ENCODE data around the gene PLEKHM3. TPM values are rescaled to one million over a fixed set of nuclear protein-coding genes. Genes with fewer than 3 reads are reported as not detected.
"Not testable (repeated sequence)": the region's sequence is repeated elsewhere in the genome, so short reads cannot be mapped to it uniquely, and the experiment has no call there.

Gene PLEKHM3
- total and polyA plus RNA-seq, 12 donors: 9.5 to 39.6 (median 21.7) TPM

DNA sequence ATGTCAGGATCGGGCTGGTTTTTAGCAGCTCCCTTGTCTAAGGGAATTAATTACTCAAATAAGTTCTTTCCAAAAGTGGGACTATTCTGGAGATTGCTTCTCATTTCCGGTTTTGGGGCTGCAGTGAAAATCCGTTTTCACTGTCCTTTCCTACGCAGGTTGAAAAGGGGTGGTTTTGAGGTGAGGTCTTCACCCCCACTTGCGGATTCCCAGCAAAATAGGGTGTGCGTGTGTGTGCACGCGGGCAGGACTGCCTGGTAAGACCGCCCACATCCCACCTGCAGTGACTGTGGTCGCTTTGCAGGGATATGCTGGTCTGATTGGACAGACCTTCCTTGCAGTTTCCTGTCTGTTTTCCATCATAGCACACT is 472 bp upstream of the PLEKHM3 start:
- Histone ChIP-seq H3K27ac (peak overlapping the region in 4 of 5 donors; percentile 71 to 79 (median 76)), H3K27me3 (no peaks in the 10 kb centered on the region), H3K9me3 (replicated peaks in 1 of 3) (no peaks in the 10 kb centered on the region), H3K4me1 (replicated peaks in 1 of 2) (peaks cover 5 to 16% of the 10 kb centered on the region in 2 donors), H3K4me3 (peak overlapping the region in 2 of 4 donors; percentile 75 to 96), H3K36me3 (replicated peaks in 1 of 2) (no peaks in the 10 kb centered on the region)
- 55 to 79% (median 63%) methylated on average over 8 to 10 of the region's 10 CpGs for WGBS, 4 donors
- intact Hi-C loops (cut with DNase I): no loop called here
- DNase-seq: no peak
- TF ChIP-seq POLR2A (IDR thresholded peaks at IDR 0.05): no peak
- TF ChIP-seq, protein P1, sequence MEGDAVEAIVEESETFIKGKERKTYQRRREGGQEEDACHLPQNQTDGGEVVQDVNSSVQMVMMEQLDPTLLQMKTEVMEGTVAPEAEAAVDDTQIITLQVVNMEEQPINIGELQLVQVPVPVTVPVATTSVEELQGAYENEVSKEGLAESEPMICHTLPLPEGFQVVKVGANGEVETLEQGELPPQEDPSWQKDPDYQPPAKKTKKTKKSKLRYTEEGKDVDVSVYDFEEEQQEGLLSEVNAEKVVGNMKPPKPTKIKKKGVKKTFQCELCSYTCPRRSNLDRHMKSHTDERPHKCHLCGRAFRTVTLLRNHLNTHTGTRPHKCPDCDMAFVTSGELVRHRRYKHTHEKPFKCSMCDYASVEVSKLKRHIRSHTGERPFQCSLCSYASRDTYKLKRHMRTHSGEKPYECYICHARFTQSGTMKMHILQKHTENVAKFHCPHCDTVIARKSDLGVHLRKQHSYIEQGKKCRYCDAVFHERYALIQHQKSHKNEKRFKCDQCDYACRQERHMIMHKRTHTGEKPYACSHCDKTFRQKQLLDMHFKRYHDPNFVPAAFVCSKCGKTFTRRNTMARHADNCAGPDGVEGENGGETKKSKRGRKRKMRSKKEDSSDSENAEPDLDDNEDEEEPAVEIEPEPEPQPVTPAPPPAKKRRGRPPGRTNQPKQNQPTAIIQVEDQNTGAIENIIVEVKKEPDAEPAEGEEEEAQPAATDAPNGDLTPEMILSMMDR (IDR thresholded peaks at IDR 0.05): no peak

DNA sequence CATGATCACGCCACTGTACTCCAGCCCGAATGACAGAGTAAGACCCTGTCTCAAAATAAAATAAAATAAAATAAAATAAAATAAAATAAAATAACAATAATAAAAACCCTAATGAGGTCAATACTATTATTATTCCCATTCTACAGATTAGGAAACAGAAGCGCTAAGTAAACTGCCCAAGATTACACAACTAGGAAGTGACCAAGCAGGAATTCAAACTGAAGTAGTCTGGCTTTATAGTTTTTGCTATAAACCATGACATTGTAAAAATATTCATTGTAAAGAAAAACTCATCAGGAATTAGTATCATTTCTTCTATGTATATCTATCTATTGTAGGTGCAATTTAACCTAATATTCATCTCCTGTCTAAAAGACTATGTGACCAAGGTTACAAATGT is 1.2 kb downstream of the PLEKHM3 start:
- intact Hi-C loops (cut with DNase I): no loop called here
- WGBS, 4 donors: 90 to 95% (median 92%) methylated on average over 3 of the region's 3 CpGs
- Histone ChIP-seq H3K9me3 (replicated peaks in 1 of 3) (no peaks in the 10 kb centered on the region), H3K27ac (no peak overlapping the region), H3K36me3 (replicated peaks in 1 of 2) (peaks cover 0 to 4% of the 10 kb centered on the region in 2 donors), H3K4me1 (replicated peaks in 1 of 2) (peaks cover 5 to 16% of the 10 kb centered on the region in 2 donors), H3K27me3 (no peaks in the 10 kb centered on the region), H3K4me3 (peak overlapping the region in 1 of 4 donors; percentile 75)
- no peak for DNase-seq
- no peak for TF ChIP-seq POLR2A (IDR thresholded peaks at IDR 0.05)
- TF ChIP-seq, protein P1 (IDR thresholded peaks at IDR 0.05): no peak

DNA sequence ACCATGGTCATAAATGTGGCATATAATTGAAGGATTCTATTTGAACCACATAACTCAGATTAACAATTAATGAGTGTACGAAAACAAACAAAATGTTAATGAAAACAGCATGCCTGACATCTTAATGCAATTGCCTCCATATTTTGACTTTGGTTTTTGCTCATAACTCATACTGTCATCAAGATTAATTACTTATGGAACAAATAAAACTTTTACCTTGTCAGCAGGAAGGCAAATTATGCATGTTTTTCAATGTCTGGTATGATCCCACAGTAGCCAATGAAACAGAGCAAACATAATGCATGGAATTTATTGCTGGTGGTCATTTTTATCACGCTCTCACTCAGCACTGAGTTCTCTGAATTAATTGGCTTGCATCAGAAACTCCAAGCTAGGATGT is 5.1 kb downstream of the PLEKHM3 start:
- intact Hi-C loops (cut with DNase I): no loop called here

DNA sequence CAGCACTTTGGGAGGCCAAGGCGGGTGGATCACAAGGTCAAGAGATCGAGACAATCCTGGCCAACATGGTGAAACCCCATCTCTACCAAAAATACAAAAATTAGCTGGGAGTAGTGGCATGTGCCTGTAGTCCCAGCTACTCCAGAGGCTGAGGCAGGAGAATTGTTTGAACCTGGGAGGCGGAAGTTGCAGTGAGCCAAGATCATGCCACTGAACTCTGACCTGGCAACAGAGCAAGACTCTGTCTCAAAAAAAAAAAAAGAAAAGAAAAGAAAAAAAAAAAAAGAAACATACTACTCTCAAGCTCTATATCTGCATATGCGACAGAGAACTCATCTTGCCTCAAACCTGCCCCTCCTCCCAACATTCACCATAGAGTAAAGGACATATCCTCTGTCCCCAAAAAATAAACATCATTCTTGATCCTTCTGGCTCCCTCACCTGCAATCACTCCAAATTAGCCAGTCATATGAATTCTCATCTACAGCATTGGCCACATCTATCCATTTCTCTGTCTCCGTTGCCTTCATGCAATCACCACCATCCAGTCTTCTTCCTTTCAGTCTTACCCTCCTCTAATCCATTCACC is 7.1 kb downstream of the PLEKHM3 start:
- H3K9me3 ChIP-seq (replicated peaks in 1 of 3); H3K27me3 ChIP-seq; H3K4me3 ChIP-seq; H3K27ac ChIP-seq; H3K36me3 ChIP-seq (replicated peaks in 1 of 2); DNase-seq; intact Hi-C loops (cut with DNase I): not testable (repeated sequence)
- H3K4me1 ChIP-seq (replicated peaks in 1 of 2): peaks cover 24 to 27% of the 10 kb centered on the region in 2 donors
- WGBS, 4 donors: 75 to 94% (median 83%) methylated on average over 5 of the region's 5 CpGs

More for the DNA sequence above, 5.1 kb downstream of the PLEKHM3 start:
- Histone ChIP-seq H3K4me1 (replicated peaks in 1 of 2) (peaks cover 10 to 23% of the 10 kb centered on the region in 2 donors), H3K4me3 (no peak overlapping the region), H3K27me3 (no peaks in the 10 kb centered on the region), H3K9me3 (replicated peaks in 1 of 3) (no peaks in the 10 kb centered on the region), H3K36me3 (replicated peaks in 1 of 2) (peaks cover 0 to 4% of the 10 kb centered on the region in 2 donors), H3K27ac (no peak overlapping the region)
- 92 to 98% (median 94%) methylated on average over 2 of the region's 2 CpGs for WGBS, 4 donors
- TF ChIP-seq POLR2A (IDR thresholded peaks at IDR 0.05): no peak
- TF ChIP-seq, protein P1 (IDR thresholded peaks at IDR 0.05): no peak
- DNase-seq: no peak

DNA sequence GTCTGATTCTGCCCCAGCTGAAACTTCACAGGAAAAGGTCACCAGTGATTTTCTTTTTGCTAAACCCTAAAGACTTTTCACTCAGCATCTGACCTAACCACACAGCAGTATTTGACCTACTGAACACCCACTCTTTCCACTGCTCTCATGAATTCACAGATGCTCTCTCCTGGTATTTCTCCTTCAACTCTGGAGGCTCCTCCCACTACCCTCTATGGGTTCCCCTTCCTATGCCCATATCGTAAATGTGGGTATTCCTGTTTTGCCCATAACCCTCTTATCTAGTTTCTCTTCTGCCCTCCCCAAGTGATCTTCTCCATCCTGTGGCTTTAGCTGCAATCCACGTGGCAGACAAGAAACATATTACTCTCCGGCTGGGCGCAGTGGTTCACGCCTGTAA is 7.6 kb downstream of the PLEKHM3 start:
- TF ChIP-seq, protein P1 (IDR thresholded peaks at IDR 0.05): no peak
- no peak for TF ChIP-seq POLR2A (IDR thresholded peaks at IDR 0.05)
- no peak overlapping the region for H3K27ac ChIP-seq
- H3K9me3 ChIP-seq (replicated peaks in 1 of 3): no peaks in the 10 kb centered on the region
- no peak overlapping the region for H3K4me3 ChIP-seq
- no peak for DNase-seq
- H3K36me3 ChIP-seq (replicated peaks in 1 of 2): peaks cover 0 to 4% of the 10 kb centered on the region in 2 donors
- intact Hi-C loops (cut with DNase I): no loop called here
- no peaks in the 10 kb centered on the region for H3K27me3 ChIP-seq
- H3K4me1 ChIP-seq (replicated peaks in 1 of 2): peaks cover 29 to 30% of the 10 kb centered on the region in 2 donors
- 67 to 81% (median 71%) methylated on average over 5 of the region's 5 CpGs for WGBS, 4 donors

All from adrenal gland (tissue), 12 donors.